NCI-H510A (cell line): Measurements from ENCODE around the gene BCDIN3D.
"Not testable (repeated sequence)": the region's sequence is repeated elsewhere in the genome, so short reads cannot be mapped to it uniquely, and the experiment has no call there.

ENCODE experiments used
- DNase-seq: peaks from one replicate; lab custom pipeline; 2025; lab: John Stamatoyannopoulos, UW

Gene BCDIN3D

DNA sequence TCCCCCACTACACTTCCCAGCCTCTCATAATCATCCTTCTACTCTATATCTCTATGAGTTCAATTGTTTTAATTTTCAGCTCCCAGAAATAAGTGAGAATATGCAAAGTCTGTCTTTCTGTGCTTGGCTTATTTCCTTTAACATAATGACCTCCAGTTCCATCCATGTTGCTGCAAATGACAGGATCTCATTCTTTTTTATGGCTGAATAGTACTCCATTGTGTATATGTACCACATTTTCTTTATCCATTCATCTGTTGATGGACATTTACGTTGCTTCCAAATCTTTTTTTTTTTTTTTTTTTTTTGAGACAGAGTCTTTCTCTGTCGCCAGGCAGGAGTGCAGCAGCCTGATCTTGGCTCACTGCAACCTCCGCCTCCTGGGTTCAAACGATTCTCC is 13.0 kb upstream of the BCDIN3D start:
- not testable (repeated sequence) for DNase-seq

DNA sequence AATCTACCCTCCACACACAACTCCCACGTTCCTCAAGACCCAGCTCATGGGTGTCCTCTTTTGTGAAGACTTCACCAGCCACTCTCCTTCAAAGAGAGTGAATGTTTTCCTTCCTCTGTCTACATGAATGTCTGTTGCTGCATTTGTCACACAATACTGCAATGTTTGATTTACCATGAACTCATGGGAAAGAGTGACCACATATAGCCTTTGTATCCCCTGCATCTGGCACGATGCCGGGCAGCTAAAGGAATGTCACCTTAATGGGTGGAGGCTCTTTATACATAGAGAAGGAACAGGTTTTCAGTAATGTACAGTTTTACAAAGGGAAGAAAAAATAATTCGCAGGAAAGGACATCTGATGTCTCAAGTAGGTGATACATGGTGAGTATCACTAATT is 12.1 kb upstream of the BCDIN3D start:
- DNase-seq = no peak

DNA sequence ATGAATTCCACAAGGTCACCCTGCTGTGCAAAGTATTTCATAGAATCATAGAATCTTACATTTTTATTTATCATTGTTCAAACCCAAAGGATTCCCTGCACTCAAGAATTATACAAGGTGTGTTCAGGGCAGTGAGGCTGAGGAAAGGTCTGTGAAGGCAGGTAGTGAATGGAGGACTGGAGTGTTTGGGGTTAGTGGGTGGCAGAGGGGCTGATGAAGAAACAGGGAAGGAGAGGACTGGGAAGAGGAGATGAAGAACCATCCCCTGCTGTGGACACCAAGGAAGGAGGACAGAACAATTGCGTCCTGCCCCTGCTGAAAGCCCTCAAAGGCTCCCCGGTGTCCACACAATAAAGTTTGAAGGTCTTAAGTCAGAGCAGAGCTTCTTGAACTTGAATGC is 10.8 kb upstream of the BCDIN3D start:
- no peak for DNase-seq

DNA sequence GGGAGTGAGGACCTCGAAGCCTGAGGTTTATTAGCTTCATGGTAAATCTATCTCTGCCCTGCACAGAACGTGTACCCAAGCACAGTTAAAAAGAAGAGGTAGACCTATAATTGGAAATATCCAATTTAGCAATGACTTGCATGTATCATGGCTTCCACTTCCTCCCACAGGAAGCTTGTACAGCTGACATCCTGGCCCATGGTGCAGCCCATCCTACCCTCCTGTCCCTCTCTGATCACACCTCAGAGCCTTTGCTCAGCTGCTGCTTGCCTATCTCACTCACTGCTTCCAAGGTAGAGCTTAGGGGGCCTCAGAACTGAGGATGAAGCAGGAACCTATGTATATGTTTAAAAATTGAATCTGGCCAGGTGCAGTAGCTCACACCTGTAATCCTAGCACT is 4.3 kb upstream of the BCDIN3D start:
- no peak for DNase-seq

DNA sequence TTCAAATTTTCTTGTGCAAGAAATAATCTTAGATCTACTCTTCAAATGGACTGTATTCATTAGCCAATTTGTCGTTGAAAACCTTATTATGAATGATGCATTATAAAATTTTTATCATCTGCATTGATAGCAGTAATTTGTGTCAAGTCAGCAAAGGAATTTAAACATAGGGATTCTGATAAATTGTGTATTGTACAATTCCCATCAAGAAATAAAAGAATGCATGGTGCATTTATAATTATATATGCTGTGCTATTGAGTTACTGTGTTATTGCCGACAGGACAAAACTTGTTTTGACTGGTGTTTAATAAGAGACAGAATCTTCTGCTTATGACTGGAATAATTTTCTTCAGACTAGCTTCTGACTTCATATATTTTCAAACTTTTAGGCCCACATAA is 3.1 kb upstream of the BCDIN3D start:
- DNase-seq = no peak

DNA sequence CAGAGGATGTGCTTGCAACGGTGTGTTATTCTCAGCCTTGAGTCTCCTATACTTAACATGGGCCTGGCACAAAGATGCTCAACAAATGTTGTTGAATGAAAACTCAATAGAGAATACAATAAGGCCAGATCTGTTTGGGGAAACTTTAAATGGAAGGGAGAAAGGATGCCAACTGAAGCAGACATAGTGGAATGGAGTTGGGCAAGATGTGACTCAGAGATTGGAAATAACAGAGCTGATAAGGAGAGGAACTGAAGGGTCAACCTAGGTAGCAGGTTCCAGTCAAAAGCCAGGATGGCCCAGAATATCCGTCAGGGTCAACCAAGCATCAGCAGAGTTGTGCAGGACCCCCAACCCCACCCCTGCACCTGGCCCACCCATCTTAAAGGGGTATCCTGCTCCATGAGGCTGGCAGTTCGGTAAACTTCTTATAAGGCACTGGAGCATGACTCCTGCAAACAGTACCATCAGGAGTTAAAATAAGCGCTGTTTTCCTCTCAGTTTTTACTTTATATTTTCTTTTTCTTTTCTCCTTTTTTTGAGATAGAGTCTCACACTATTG is 1.1 kb upstream of the BCDIN3D start:
- DNase-seq = no peak

DNA sequence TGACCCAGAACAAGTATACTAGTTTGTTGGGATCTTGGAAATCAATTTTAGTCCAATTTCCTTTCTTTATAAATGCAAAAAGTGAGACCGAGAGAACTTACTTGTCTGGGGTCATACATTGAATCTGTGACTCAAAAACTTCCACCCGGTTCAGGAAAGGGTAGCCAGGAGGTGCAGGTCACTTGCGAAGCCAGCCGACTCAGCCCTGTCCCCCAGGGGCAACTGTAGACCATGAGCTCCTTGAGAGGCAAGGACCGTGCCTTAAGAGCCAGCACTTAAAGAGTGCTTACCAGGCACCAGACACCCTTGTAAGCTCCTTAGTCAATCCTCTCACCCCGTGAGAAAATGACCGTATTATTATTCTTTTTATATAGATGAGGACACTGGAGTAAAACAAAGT is 505 bp upstream of the BCDIN3D start:
- DNase-seq = no peak

DNA sequence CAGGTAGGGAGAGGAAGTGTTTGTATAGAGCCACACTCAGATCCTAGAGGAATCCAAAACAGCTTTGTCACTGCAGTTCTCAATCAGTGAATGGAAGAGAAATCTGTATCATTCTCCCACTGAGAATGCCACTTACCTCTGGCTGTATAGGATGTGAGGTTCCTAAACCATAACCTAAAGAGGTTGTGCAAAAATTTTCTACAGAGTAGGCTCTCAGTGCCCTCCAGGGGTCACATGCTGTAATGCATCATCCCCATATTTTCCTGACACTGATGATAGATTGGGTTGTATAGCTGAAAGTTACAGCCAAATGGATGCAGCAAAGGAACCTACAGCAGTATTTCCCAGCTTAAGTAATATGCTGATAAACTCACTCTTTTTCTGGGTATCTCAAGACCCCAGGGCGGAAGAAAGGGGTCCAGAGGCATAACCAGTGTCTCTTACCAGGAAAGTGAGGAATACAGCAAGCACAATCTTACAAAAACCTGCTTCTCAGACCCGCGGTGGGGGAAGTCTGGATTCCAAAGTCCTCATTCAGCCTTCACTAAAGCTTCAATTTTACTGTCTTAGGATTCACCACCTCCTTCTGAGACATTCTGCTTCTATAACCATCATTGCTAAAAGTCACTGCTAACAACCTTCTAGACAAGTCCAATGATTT is 3.8 kb downstream of the BCDIN3D start:
- DNase-seq = no peak

DNA sequence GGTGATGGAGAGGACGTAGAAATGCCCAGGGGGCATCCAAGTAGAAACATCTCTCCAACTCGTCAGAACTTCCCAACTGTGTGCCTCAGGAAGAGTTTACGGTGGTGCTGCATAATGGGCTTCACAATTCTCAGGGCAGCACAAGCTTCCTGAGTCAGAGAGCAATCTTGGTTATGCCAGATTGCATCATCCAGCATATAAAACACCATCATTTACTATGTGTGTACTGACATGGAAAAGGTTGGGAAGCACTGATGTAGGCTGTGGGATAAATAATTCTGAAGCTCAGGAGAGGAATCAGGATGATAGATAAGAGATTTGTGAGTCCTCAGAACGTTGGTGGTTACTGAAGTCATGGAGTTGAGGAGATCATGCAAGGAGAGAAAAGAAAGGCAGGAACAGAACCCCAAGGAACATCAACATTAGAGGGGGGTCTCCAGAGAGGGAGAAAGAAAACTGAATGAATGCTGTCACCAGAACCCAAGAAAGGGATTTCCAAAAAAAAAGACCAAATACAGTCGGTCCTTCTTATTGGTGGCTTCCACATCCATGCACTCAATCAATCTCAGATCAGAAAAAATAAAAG is 10.0 kb downstream of the BCDIN3D start:
- DNase-seq = no peak

DNA sequence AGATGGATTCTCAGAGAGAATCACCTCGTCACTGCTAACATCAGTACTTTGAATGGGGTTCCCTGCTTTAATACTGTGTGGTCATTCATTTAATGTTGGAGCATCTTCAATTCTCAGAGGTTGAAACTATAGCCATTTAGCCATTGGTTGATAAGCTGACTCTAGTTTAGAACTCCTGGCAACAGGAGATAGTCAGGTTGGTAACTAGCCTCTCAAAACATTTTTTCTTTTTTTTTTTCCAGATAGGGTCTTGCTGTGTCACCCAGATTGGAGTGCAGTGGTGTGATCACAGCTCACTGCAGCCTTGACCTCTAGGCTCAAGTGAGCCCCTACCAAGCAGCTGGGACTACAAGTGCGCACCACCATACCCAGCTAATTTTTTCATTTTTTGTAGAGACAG is 11.2 kb downstream of the BCDIN3D start:
- no peak for DNase-seq

DNA sequence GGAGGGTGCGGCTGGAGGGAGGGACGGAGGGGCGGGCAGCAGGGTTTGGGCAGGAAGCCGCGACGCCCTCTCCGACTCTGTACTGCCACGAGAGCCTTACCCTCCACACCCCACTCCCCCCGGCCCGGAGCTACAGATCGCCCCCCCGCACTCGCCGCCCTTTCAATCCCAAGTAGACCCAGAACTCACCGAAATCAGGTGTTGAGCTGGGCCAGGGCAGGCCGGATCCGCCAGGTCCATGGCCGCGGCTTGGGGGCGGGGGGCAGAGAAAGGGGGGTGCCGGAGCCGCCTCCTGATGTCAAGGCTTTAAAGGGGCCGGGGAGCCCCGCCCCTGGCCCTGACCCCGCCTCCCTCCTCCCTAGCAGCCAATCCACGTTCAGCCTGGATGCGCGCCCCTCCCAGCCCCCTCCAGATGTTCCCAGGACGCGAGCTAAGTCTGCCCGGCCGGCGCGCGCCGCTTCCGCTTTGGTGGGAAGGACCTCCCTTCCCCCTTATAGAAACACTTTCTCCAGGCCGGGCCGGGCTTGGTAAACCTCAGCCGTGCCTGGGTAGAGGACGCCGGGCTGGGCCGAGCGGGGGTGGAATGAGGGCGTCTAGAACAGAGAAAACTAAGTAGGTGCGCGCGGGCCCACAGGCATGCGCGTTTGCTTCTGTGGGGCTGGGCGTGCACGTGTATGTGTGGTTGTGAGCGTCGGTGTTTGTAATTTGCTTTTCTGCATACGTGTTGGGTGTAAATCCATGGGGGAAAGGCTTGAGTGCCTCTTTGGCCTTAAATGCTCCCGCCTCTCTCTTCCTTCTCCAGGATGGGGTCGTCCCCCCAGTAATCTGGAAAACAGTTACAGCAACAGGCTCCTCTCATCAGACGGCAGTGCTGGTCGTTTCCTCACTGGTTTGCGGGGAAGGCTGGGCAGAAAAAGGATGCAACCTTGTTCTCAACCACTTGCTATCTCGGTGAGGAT is 14.5 kb downstream of the BCDIN3D start, which contains the start of gene NCKAP5L:
TSS of gene NCKAP5L (minus strand) at position 281 of the 959 bp plus-strand sequence. CDS start 24,369 bp downstream, outside the sequence.
- DNase-seq = peak; percentile 91

DNA sequence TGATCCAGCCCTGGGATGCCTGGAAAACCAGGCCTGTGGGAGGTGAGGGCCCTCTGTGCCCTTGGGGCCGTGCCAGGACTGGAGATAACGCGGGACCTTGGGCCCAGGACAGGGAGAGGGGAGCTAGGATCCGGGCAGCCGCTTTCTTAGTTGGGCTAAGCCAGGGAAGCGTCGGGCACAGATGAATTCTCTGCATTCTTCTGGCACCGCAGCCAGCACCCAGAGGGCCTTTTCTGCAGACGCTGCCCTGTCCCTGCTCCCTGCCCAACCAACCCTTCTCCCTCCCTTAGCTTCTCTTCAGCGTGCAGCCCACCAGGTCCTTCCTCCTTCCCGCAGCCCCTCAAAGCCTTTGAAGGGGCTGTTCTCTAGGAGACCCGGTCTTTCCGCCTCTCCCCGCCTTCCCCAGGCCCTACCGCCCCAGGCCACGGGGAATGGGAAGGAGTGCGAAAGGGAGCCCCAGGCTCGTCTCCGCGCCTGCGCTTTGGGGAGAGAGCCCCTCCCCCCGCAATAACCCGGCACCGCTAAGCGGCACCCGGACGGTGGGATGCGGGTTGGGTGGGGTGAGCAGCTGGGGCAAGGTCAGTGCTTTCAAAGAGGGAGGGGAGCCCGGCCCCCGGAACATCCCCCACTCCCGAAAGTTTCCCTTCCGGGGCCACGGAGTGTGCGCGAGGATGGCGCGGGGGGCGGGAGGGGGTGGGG is 15.4 kb downstream of the BCDIN3D start:
- peak; percentile 29 for DNase-seq

DNA sequence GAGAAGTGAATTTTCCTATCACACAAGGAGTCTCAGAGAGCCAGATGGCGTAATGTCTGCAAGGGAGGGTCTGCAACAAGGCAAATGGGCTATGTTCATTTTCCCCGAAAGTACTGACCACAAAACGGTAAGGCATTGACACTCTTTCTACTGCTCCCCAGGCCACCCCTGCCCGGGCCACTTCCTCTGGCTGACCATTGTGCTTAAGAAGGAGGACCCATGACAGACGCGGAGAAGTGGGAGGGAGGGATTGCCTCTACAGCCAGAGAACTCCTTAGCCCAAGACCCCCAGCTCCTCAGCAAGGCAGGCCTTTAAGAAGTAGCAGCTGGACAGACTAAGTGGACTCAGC is 15.9 kb downstream of the BCDIN3D start:
- no peak for DNase-seq

DNA sequence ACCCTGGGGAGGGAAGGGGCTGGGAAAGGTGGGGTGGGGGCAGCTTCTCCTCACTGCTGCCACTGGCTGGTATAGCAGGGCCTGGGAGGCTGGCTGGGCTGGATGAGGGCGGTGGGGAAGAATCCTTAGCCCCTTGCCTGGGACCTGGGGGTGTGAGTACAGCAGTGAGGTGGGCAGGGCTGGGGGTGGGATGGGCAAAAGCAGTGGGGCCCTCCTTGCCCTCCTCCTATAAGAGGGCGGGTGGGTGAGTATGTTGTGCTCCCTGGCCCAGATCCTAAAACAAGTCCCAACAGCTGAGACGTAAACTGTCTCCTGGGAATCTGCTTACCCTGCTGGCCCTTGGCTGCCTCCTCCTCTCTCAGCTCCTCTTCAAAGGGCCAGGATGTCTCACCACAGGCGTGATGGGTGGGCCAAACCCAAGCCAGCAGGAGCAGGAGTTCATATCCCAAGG is 16.9 kb downstream of the BCDIN3D start:
- no peak for DNase-seq

DNA sequence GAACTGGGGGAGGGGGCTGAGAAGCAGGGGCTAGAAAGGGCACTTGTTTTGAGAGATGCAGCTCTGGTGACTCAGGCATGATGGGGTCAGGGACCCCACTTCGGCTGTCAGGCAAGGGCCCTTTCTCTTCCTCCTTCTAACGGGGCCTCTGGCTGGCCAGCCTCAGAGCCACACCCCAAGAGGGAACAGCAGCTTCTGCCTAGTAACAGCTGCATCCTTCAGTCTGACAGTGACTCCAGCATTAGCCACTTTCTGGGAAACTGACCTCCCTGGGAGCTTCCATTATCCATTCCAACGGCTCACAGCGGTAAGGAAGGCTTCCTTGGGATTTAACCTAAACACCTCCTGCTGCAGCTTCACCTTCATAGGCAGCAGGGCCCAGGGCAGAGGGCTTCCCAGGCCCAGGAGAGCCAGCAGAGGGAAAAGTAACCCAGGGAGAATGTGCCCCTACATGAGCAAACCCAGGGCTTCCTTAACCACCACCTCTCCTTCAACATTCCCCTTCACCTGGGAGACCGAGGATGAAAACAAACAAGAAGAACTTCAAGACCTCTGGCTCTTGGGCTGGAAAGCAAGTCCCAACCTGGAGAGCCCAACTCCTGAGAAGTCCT is 17.4 kb downstream of the BCDIN3D start:
- DNase-seq = no peak

DNA sequence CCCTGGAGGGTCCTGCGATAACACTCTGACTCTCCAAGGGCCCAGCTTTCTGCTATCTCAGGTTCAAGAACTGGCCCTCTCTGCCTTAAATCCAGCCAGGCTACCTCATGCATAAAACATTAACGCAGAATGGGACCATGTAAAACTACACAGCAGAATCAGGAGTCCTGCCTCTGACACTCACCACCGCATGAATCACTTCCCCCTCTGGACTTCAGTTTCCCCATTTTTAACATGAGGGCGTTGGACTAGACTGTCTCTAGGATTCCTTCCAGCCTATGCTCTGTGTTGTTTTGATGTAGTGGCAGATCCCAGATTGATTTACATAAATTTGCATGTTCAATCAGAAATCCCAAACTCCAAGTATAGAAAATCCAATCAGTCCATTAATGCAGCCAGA is 18.0 kb downstream of the BCDIN3D start:
- DNase-seq = no peak

DNA sequence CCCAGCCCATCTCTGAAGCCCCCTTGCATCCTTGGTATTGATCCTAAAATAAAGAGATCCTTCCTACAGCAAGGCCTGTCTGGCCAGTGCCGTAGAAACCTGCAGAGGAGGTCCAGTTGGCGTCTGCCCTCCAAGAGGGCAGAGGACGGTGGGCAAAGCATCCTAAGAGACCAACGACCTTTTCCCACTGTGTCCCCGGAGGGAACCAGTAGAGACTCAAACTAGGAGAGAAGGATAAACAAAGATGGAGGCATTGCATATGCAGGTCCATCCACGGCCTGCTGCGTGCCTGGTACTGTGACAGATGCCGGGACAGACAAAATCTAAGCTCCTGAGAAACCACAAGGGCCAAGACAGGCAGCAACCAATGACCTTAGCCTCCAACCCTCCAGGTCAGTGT is 18.5 kb downstream of the BCDIN3D start:
- no peak for DNase-seq

DNA sequence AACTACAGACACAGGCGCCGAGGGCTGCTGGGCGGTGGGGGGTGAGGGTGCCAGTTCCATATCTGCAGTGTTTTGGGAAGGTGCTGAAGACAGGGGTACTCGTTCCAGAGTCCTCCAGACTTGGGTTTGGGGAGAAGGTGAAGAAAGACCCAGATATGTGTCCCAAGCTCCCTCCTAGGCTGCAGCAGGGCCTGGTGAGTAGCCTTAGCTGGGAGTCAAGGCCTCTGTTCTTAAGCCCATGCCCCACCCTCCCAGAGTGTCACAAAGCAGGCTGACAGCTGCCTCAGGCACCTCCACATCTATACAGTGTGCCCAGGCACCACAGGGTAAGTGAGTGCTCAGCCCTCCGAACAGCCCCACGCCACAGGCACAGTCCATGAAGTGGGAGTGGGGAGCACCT is 19.0 kb downstream of the BCDIN3D start:
- no peak for DNase-seq

DNA sequence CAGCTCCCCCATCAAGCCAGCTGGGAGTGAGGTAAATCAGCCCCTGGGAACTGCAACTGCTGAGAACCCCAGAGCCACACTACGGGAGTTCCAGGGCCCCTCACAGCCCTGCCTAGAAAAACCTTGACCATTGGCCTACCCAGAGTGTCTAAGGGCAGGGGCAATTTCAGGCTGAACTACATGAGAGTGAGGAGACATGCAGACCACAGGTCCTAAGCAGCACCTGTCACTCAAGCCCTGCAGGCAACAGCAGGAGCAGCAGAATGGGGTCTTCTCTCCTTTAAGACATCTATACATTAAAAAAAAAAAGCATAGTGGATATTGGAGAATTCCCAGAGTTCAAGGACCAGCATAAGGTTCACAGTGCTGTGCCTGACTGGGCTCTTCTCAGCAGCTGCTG is 19.6 kb downstream of the BCDIN3D start:
- DNase-seq = no peak

DNA sequence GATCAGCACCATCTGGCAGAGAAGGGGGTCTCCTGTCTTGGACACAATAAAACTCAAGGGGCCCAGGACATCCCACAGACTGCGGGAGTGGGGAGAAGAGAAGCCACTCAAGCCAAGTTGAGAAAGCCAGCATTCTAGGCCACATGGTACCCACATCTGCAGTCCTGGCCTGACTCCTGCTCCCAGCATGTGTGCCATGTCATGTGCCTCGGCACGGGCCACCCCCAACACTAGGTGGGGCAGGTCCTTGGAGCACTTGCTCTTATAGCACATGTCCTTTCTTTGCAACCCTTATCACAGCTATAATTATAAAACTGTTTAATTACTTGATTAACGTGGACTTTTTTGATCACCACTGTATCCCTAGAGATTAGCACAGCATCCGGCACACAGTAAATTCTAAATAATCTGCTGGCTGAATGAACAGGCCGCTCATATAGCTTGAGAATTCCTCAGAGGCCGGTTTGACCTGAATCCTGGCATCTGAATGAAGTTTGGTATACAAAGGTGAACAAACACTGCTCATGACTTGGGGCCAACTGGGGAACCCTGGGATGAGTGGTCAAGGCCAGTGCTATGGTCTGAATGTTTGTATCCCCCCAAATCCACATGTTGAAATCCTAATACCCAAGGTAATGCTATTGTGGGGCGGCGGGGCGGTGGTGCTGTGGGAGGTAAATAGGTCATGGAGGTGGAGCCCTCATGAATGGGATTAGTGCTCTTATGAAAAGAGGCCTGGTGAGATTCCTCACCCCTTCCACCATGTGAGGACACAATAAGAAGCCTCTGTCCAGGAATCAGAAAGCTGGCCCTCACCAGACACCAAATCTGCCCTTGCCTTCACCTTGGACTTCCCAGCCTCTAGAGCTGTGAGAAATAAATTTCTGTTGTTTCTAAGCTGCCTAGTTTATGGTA is 21.3 kb downstream of the BCDIN3D start:
- no peak for DNase-seq
